Measurements from ENCODE around the gene ARHGEF5. TPM values are rescaled to one million over a fixed set of nuclear protein-coding genes. Genes with fewer than 3 reads are reported as not detected.

The ARHGEF5 gene
- 35.1 TPM for total RNA-seq

GRCh38 chr7:144355176-144355822 is at the start of gene ARHGEF5:
ARHGEF5 (plus strand) TSS chr7:144355402; CDS start chr7:144362670, 7,268 bp downstream.

GRCh38 chr7:144311872-144312469 is 43.2 kb upstream of the ARHGEF5 start, which contains the start of gene OR2A1:
OR2A1 (plus strand) TSS chr7:144312419; CDS start chr7:144318125, 5,706 bp downstream.

GRCh38 chr7:144403649-144404061 is 48.5 kb downstream of the ARHGEF5 start, which contains the start of gene NOBOX:
NOBOX (minus strand) TSS chr7:144403693.

Other genes starting within 250 kb of the ARHGEF5 start
- gene OR2A2, start 245.8 kb upstream of the ARHGEF5 start, total RNA-seq, result not detected
- gene OR2A14, start 232.2 kb upstream of the ARHGEF5 start, total RNA-seq, result not detected
- gene CTAGE4, start 171.9 kb upstream of the ARHGEF5 start, total RNA-seq, result 5.3 TPM
- 7.7 TPM for gene ARHGEF35, start 159.6 kb upstream of the ARHGEF5 start, total RNA-seq
- 0.06 TPM for gene OR2A42, start 115.8 kb upstream of the ARHGEF5 start, total RNA-seq
- gene OR2A7, start 90.6 kb upstream of the ARHGEF5 start, total RNA-seq, result 17.2 TPM
- 1.8 TPM for gene CTAGE8, start 86.1 kb upstream of the ARHGEF5 start, total RNA-seq
- 0.29 TPM for gene OR2A1, start 43.0 kb upstream of the ARHGEF5 start, total RNA-seq
- gene NOBOX, start 48.3 kb downstream of the ARHGEF5 start, total RNA-seq, result not detected